Stimulated activated CD8-positive, alpha-beta memory T cell treated with anti-CD3 and anti-CD28 coated beads, Interleukin-2, amount 100 ng/mL, for 1 hour (primary cell): Measurements from ENCODE around the gene KCNK16.

Experiments used
- DNase-seq, 2 donors: peaks; one replicate each; pipeline ENCODE4 v3.0.0-alpha.2; 2020; ENCODE audit warnings: low read depth in 2 of 2

The KCNK16 gene

GRCh38 chr6:39341937-39342336, 19.4 kb upstream of the KCNK16 start:
- no peak for DNase-seq

- DNase-seq, result no peak
Measured at GRCh38 chr6:39341352-39341751, 18.9 kb upstream of the KCNK16 start.

- no peak for DNase-seq
Measured at GRCh38 chr6:39339868-39340550, 17.5 kb upstream of the KCNK16 start.

GRCh38 chr6:39339096-39339867, 16.8 kb upstream of the KCNK16 start:
- DNase-seq, result no peak

GRCh38 chr6:39338397-39338796, 15.9 kb upstream of the KCNK16 start:
- DNase-seq, result no peak

- DNase-seq, result no peak
Measured at GRCh38 chr6:39335780-39336545, 13.5 kb upstream of the KCNK16 start.

- no peak for DNase-seq
Measured at GRCh38 chr6:39333644-39334438, 11.3 kb upstream of the KCNK16 start.

GRCh38 chr6:39330476-39330875, 8.0 kb upstream of the KCNK16 start:
- no peak for DNase-seq

- no peak for DNase-seq
Measured at GRCh38 chr6:39330057-39330456, 7.6 kb upstream of the KCNK16 start.

- DNase-seq, result no peak
Measured at GRCh38 chr6:39328066-39328465, 5.6 kb upstream of the KCNK16 start.

GRCh38 chr6:39327507-39327906, 5.0 kb upstream of the KCNK16 start:
- no peak for DNase-seq

- no peak for DNase-seq
Measured at GRCh38 chr6:39321761-39322160, 741 bp downstream of the KCNK16 start.

GRCh38 chr6:39320363-39320984, 2.0 kb downstream of the KCNK16 start:
- no peak for DNase-seq

- DNase-seq, result no peak
Measured at GRCh38 chr6:39319621-39320362, 2.7 kb downstream of the KCNK16 start.

- no peak for DNase-seq
Measured at GRCh38 chr6:39317256-39317655, 5.2 kb downstream of the KCNK16 start.

GRCh38 chr6:39314273-39314795, 8.2 kb downstream of the KCNK16 start, which contains the start of gene KCNK17:
KCNK17 (minus strand) TSS chr6:39314419; CDS start chr6:39314320, 99 bp downstream.
- DNase-seq, result no peak

- no peak for DNase-seq
Measured at GRCh38 chr6:39313526-39314272, 8.8 kb downstream of the KCNK16 start.

- no peak for DNase-seq
Measured at GRCh38 chr6:39312912-39313525, 9.5 kb downstream of the KCNK16 start.

- DNase-seq, result no peak
Measured at GRCh38 chr6:39310542-39310941, 12.0 kb downstream of the KCNK16 start.
